ENCODE results near the gene ARHGAP27.

DNA sequence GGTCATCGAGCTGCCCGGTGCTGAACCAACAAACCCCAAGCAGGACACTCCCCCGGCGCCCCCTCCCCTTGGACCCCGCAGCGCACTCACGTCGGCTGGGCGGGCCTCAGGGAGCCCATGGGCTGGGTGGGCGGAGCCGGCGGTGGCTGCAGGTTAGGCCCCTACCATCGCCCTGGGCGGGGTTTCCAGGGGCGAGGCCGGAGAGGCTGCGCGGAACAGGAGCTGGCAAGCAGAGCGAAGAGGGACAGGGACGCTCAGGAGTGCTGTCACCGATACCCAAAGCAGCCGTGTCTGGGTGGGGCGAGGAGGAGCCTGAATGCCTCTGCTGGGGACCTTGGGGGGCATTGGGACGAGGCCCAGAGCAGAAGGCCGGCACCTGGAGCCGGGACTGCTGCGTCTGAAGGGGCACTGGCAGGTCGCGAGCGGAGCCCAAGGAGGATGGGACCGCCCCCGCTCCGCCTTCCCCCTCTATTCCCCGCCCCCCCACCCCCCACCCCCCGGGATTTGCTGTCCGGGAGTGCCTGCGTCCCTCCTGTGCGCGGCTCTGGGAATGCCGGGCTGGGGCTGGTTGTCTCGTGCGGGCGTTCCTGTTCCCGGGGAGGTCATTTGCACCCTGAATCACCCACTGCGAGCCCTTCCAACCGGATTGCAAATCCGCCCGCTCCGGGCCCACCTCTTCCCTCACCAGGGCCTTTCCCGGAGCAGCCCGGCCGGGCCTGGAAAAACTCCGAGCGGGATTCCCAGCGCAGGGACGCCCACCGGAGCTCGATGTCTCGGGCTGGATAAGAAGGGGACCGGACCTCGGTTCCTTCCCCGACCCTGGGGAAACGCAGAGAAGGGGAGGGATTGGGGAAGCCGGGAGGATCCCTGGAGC is 902 bp downstream of the ARHGAP27 start:
- TF ChIP-seq, protein P1, sequence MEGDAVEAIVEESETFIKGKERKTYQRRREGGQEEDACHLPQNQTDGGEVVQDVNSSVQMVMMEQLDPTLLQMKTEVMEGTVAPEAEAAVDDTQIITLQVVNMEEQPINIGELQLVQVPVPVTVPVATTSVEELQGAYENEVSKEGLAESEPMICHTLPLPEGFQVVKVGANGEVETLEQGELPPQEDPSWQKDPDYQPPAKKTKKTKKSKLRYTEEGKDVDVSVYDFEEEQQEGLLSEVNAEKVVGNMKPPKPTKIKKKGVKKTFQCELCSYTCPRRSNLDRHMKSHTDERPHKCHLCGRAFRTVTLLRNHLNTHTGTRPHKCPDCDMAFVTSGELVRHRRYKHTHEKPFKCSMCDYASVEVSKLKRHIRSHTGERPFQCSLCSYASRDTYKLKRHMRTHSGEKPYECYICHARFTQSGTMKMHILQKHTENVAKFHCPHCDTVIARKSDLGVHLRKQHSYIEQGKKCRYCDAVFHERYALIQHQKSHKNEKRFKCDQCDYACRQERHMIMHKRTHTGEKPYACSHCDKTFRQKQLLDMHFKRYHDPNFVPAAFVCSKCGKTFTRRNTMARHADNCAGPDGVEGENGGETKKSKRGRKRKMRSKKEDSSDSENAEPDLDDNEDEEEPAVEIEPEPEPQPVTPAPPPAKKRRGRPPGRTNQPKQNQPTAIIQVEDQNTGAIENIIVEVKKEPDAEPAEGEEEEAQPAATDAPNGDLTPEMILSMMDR (optimal IDR thresholded peaks at IDR 0.05 in 1 of 3, IDR thresholded peaks at IDR 0.05 in 1 of 3, conservative IDR thresholded peaks at IDR 0.05 in 1 of 3; ENCODE audit: extremely low read depth in 1 of 3, insufficient read depth in 2 of 3, low read length in 3 of 3): no peak
- no peak for TF ChIP-seq EZH2 (IDR thresholded peaks at IDR 0.05; ENCODE audit: low read length)
